ENCODE measurements around the gene CHMP6.

The CHMP6 gene

DNA sequence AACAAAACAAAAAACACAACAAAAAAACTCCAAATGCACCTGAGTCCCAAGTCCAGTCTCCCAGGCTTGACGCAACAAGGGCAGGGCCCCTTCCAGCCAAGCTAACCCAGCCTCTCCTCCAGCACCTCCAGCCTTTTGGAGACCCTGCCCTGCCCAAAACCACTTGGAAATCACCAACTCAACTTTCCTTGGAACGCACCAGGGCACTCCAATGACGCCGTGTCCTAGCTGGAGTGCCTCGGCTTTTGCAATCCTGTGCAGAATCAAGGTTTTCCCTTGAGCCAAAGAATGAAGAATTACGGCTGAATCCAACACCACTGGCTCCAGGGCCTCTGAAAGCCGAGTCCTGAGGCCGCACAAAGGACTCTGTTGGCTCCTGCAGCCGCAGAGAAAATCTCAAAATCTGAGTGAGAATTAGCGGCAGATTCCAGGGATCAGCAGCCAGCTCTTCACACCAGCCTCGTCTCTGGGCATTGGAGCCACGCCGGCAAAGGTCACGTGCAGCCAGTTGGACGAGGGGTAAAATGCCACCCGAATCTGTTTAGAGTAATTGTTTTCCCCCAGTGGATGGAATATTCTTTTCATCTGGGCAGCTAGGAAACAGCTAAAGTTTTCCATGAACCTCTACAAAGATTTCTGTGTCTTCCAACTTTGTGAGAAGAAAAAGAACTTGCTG lies 33.6 kb downstream of the CHMP6 start:
- TF ChIP-seq, protein P1, sequence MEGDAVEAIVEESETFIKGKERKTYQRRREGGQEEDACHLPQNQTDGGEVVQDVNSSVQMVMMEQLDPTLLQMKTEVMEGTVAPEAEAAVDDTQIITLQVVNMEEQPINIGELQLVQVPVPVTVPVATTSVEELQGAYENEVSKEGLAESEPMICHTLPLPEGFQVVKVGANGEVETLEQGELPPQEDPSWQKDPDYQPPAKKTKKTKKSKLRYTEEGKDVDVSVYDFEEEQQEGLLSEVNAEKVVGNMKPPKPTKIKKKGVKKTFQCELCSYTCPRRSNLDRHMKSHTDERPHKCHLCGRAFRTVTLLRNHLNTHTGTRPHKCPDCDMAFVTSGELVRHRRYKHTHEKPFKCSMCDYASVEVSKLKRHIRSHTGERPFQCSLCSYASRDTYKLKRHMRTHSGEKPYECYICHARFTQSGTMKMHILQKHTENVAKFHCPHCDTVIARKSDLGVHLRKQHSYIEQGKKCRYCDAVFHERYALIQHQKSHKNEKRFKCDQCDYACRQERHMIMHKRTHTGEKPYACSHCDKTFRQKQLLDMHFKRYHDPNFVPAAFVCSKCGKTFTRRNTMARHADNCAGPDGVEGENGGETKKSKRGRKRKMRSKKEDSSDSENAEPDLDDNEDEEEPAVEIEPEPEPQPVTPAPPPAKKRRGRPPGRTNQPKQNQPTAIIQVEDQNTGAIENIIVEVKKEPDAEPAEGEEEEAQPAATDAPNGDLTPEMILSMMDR (IDR thresholded peaks at IDR 0.05; ENCODE audit: low read depth, low read length, missing control alignments), result no peak
- H3K4me3 ChIP-seq (ENCODE audit: low read depth, low read length), result no peak overlapping the region
- no peak for DNase-seq (ENCODE audit: low read depth)
- in situ Hi-C loops (cut with HindIII; ENCODE audit: low sequenced_read_pairs), result no loop called here

DNA sequence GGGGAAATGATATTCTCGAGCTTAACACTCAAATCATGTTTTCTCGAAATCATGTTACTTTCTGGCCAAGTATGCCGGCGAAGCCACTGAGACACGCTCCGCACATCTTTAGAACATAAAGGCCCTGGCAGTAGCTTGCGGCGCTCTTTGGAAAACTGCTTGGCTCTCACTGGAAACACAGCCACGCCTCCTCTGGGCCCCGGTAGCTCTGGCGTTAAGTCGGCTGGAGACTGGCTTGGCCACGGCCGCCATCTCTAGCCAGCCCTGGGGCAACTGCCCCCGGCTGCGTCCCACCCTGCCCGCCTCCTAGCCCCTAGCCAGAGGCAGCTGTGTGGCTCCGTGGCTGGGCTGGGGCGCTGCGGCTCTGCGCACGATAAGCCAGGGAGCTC lies 34.1 kb downstream of the CHMP6 start:
- no peak for DNase-seq (ENCODE audit: low read depth)
- in situ Hi-C loops (cut with HindIII; ENCODE audit: low sequenced_read_pairs), result no loop called here
- H3K4me3 ChIP-seq (ENCODE audit: low read depth, low read length), result no peak overlapping the region
- TF ChIP-seq, protein P1 (IDR thresholded peaks at IDR 0.05; ENCODE audit: low read depth, low read length, missing control alignments), result no peak

DNA sequence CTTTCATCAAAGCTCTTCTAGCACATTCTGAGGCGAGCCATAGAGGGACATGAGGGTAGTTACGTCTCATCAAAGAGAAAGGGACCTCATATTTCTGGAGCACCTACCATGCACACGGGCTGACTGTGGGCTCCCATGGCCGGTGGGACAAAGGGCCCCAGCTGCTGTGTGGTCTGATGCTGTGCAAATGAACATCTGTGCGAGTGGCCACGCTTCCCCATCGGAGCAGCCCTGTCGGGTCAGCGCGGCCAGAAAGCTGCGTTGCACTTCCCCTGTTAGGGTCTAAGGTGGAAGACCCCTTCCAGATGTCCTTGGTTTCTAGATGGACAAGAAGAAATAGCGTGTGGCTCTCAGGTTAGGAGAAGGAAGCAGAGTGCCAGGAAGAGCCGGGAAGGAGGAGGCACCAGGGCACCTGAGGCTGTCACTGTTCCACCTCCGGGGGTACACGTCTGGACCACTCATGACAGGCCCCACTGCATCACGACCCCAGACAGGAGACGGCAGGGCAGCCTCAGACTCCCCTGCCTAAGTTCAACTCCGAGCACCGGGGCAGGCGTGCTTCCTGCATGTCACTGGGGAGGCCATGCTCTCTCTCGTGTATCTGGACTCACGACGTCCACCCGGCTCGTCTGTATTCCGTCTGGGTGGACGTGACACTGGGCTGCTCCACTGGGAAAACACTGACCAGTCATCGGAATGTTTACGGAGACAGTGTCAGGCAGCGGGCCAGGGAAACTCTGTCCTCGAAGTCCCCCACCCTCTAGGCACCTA lies 34.8 kb downstream of the CHMP6 start:
- TF ChIP-seq, protein P1 (IDR thresholded peaks at IDR 0.05; ENCODE audit: low read depth, low read length, missing control alignments), result no peak
- in situ Hi-C loops (cut with HindIII; ENCODE audit: low sequenced_read_pairs), result no loop called here

DNA sequence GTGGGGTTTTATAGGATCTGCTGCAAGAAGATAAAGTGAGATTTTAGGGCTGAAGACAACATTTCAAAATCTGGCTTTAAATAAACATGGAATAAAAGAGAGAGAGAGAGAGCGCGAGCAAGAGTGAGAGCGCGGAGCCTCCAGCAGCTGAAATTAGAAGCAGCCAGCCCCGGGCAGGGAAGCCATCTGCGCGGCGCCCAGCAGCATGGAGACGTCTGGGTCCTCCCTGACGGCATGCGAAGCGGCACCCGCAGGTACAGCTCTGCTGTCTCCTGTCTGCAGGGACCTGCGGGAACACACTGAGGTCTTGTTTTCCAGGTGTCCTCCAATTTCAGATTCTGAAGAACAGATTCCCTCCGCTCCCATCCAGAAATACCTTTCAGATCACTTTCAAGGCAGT lies 35.4 kb downstream of the CHMP6 start:
- H3K4me3 ChIP-seq (ENCODE audit: low read depth, low read length), result no peak overlapping the region
- in situ Hi-C loops (cut with HindIII; ENCODE audit: low sequenced_read_pairs), result no loop called here
- DNase-seq (ENCODE audit: low read depth), result no peak
- TF ChIP-seq, protein P1 (IDR thresholded peaks at IDR 0.05; ENCODE audit: low read depth, low read length, missing control alignments), result no peak

More for the DNA sequence above, 34.8 kb downstream of the CHMP6 start:
- no peak for DNase-seq (ENCODE audit: low read depth)
- no peak overlapping the region for H3K4me3 ChIP-seq (ENCODE audit: low read depth, low read length)

DNA sequence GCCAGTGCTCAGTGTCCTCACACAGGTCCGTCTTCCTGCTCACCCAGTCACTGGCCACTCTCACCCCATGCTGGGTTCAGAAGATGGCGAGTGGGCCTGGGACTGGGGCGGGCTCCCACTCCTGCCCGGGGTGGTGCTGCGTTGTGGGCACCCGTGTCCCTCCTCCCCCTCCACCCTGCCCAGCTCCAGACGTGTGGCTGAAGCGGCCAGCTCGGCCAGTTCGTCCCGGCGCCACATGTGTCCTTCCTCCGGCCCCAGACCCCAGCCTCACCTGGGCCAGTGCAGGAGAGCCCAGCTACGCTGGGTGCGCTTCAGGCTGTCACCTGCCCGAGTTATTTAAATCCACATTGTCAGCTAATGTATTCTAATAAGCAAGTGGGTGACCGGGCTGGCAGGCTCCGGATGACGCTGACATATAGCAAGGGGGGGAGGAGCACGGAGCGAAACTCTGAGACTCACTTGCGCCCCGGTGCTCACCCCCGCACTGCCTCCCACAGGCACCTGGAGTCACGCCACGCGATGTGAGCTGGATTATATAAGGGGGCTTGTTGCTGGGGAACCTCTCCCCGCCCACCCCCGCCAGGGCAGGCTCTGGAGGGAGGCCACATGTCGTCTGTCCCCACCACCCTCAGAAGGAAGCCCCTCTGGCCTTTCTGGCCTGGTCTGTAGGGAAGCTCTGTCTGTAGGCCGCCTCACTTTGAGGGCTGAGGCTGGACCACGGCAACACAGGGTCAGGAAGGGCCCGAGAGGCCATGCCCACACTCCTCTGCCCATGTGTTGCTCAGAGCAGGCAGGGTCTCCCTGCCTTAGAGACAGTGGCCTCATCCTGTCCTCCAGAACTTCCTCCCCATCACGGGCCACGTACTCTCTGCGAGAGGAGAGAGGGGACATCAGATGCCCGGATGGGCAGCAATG lies 36.2 kb downstream of the CHMP6 start:
- TF ChIP-seq, protein P1 (IDR thresholded peaks at IDR 0.05; ENCODE audit: low read depth, low read length, missing control alignments), result no peak
- no peak overlapping the region for H3K4me3 ChIP-seq (ENCODE audit: low read depth, low read length)
- in situ Hi-C loops (cut with HindIII; ENCODE audit: low sequenced_read_pairs), result no loop called here
- no peak for DNase-seq (ENCODE audit: low read depth)

DNA sequence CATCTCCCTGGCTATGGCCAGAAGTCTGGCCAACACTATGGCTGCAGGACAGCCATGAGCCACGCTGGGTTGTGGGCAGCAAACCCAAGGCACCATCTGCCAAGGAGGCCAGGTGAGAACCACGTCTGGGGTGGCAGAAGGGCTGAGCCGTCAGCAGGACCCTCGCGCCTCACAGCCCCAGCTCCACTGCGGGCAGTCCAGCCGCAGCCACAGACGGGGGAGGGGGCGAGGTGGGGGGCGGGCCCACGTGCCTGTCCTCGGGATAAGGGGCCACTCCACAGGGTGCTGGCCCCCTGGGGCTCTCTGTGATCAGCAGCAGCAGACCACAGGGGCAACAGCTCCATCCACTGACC lies 36.8 kb downstream of the CHMP6 start:
- in situ Hi-C loops (cut with HindIII; ENCODE audit: low sequenced_read_pairs), result no loop called here
- no peak overlapping the region for H3K4me3 ChIP-seq (ENCODE audit: low read depth, low read length)
- TF ChIP-seq, protein P1 (IDR thresholded peaks at IDR 0.05; ENCODE audit: low read depth, low read length, missing control alignments), result no peak
- no peak for DNase-seq (ENCODE audit: low read depth)

Data from astrocyte of the cerebellum (primary cell).